Glomerular endothelial cell (primary cell): Measurements from ENCODE around the gene LRRC10B. TPM values are rescaled to one million over a fixed set of nuclear protein-coding genes. Genes with fewer than 3 reads are reported as not detected.
"Not testable (repeated sequence)": the region's sequence is repeated elsewhere in the genome, so short reads cannot be mapped to it uniquely, and the experiment has no call there.

Experiments
- DNase-seq: peaks from one replicate; pipeline ENCODE4 v3.0.0-alpha.2; 2011; ENCODE audit warnings: low read depth, low spot score; ENCODE audit errors: extremely low read depth
- total RNA-seq: library from RNA; depleted of rRNA; stranded (reverse); fragments of >200 nt; gene quantifications from 2 replicates; pipeline ENCODE4 v1.2.3, GENCODE V29; 2015

Gene LRRC10B
- 0.18 TPM in 1 of 2 replicates, not detected in the other for total RNA-seq

GRCh38 chr11:61507962-61508861 is at the start of gene LRRC10B:
LRRC10B (plus strand) TSS chr11:61508749; CDS start chr11:61508999, 250 bp downstream.
- DNase-seq, result no peak

DNA sequence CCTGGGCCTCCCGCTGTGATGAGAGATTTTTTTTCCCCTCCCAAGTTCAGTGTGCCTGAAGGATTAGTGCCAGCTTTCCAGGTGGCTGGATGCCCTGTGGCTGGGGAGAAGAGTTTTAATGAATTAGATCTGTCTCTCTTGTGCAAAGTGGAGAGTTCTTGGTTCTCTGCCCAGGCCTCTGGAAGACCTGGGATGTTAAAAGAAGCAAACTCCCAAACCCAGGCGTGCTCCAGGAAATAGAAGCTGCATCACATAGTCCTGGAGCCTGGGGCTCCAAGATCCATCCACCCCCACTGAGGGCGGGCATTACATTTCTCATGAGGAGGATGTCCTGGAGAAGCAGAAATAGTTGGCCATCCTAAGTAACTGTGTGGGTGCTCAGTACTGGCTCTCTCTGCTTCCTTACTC is 48.1 kb upstream of the LRRC10B start:
- no peak for DNase-seq

GRCh38 chr11:61460986-61461385 is 47.6 kb upstream of the LRRC10B start:
- no peak for DNase-seq

- not testable (repeated sequence) for DNase-seq
Measured at GRCh38 chr11:61467602-61468001, 40.9 kb upstream of the LRRC10B start.

DNA sequence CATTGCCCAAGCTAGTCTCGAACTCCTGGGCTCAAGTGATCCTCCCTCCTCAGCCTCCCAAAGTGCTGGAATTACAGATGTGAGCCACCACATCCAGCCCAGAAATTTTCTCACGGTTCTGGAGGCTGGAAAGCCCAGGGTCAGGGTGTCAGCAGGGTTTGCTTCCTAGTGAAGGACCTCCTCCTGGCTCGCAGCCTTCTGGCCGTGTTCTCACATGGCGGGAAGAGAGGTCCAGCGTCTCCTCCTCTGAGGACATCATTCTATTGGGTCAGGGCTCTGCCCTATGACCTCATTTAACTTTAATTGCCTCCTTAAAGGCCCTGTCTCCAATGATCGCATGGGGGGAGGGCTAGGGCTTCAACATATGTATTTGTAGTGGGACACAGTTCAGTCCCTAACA is 40.5 kb upstream of the LRRC10B start:
- DNase-seq, result no peak

- no peak for DNase-seq
Measured at GRCh38 chr11:61472282-61472681, 36.3 kb upstream of the LRRC10B start.

GRCh38 chr11:61472868-61473267 is 35.7 kb upstream of the LRRC10B start:
- DNase-seq, result no peak

GRCh38 chr11:61473370-61474012 is 35.1 kb upstream of the LRRC10B start:
- no peak for DNase-seq

DNA sequence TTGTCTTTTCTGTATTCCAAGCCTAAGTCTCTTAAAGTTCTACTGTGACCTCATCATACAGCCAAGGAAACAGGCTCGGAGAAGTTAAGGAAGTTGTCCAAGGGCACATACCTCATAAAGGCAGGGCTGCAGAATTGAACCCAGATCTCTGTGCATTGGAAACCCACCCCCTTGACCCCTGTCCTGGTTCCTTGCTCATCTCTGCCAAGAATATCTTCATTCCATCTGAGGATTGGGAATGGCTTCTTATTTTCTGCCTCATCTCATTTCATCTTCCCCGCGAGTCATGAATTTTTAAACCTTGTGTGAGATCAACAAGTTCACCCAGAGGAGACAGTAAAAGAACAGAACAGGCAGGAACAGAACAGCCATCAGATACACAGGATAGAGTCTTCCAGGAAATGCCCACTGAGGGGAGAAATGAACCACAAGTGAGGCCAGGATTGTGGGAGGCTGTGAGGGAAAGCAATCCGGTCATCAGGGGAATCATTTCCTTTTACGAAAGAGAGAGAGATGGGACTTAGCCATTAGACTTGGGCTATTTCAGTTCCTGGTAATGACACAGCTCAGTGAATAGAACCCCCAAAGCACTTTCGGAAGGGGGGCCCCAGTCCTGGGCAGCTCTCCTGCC is 34.4 kb upstream of the LRRC10B start:
- DNase-seq, result no peak

DNA sequence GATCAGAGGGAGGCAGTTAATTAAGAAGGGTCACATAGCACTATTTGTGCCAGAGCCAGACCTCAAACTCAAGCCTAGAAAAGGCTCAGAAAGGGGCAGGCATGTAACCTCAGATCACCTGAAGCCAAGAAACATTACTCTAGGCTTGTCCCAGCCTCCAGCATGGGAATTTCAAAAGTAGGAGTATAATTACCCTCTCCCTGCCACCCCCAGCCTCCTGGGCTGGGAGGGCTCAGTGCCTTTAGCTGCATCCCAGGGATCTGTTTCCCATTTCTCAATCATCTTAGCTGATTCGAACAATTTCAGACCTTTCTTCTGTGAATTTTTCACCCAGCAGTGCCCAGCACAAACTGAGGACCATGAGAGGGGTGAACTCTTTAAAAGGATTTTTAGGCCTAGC is 33.1 kb upstream of the LRRC10B start:
- no peak for DNase-seq

GRCh38 chr11:61476371-61476770 is 32.2 kb upstream of the LRRC10B start:
- DNase-seq, result no peak

DNA sequence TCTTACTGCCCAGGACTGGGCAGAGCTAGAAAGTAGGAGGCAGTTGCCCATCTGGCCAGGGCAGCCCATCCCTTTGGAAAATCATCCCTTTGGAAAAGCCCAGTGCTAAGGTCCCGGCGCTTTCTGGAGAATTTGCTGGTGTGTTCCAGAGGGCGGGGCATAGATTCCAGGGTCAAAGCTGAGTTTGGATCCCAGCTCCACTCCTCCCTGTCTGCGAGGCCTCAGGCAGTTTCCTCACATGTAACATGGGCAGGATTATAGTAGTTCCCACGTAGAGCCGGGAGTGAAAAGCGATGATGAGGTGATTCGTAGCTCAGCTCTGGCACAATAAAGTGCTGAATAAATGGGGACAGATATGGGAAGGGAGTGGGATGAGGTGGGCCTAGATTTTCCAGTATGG is 31.4 kb upstream of the LRRC10B start:
- no peak for DNase-seq

DNA sequence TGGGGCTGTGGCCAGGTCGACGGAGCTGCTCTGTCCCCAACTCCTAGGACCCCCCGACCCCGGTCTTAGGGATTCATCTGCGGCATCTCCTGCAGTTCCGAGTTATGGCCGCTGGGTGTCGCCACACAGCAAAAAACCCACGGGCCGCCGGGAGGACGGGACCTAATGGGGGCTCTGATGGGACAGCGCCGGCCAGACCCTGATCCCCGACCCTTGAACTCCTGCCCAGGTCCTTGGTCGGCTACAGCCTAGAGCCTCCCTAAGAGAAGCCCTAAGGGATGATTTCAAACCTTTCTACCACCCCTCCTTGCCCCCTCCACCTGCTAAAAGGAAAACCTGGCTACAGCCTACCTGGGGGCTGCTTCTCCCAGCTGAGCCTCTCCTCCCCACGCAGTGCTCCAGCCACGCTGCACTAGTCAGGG is 30.8 kb upstream of the LRRC10B start:
- DNase-seq, result no peak

GRCh38 chr11:61479360-61480058 is 29.0 kb upstream of the LRRC10B start:
- not testable (repeated sequence) for DNase-seq

- DNase-seq, result no peak
Measured at GRCh38 chr11:61480261-61480993, 28.1 kb upstream of the LRRC10B start.

DNA sequence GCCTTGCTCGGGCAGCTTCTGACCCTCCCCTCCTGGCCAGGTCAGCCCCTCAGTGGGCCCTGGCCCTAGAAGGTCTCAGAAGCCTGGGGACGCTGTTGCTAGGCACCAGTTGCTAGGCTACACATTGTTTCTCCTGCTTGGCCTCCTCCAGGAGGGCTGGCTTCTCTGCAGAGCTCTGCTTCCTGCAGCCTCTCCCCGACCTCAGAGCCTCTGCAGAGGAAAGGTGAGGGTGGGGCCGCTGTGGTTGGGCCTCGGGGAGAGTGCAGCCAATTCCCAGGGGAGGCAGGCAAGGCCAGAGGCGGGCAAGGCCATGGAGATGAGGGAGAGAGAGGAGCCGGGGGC is 27.6 kb upstream of the LRRC10B start:
- DNase-seq, result no peak

DNA sequence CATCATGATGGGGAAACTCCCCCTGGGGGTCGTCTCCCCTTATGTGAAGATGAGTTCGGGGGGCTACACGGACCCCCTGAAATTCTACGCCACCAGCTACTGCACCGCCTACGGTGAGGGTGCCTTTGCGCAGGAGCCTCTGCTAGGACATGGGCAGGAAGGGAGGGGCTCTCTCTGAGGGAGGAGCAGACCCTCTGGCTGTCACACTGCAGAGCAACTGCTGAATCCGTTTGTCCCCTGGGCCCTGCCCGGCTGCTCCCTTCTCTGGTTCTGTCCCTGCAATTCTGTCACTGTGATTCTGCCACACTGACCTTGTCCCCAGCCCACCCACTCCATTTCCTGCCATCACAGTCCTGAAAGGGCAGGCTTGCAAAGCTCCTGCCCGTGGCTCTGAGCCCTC is 26.7 kb upstream of the LRRC10B start:
- DNase-seq, result no peak

DNA sequence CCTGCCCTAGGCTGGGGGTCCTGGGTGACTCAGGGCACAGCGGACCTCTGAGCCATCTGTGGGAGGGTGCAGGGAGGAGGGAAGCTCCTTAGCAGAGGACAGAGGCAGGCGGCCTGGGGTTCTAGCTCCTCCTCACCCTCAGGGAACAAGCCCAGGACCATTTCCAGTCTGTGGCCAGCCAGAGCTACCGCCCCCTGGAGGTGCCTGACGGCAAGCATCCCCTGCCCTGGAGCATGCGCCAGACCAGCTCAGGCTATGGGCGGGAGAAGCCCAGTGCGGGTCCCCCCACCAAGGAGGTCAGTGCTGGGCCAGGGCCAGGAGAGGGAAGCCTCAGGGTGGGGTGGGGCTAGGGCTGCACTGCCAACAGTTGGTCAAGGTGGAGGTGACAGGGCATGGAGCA is 26.0 kb upstream of the LRRC10B start:
- DNase-seq, result no peak

DNA sequence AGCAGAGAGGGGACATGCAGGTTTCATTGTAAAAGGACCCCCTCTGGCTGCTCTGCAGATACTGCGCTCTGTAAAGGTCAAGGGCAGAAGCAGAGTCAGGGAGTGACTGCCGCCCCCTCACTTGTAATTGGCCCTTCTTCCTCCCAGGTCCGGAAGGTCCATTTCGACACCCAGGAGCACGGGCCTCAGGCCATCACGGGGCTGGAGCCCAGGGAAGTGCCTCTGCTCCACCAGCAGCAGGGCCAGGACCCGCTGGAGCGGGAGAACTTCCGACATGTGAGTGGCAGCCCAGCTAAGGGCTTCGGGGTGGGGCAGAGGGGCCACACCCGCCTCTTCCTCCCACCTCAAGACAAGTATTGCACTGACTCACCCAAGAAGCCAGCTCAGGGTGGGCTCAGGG is 24.0 kb upstream of the LRRC10B start:
- DNase-seq, result no peak

GRCh38 chr11:61485080-61485479 is 23.5 kb upstream of the LRRC10B start:
- DNase-seq, result no peak
